HUES6 (cell line): ENCODE measurements around the gene RND2.
"Not testable (repeated sequence)": the region's sequence is repeated elsewhere in the genome, so short reads cannot be mapped to it uniquely, and the experiment has no call there.

ENCODE experiments used
- H3K27ac ChIP-seq: 2 replicates; pipeline ENCODE4 v1.7.0; 2013; ENCODE audit warnings: low read depth, mild to moderate bottlenecking, low read length, inconsistent platforms
- H3K27me3 ChIP-seq: 2 replicates; pipeline ENCODE4 v1.6.1; 2013; ENCODE audit warnings: low read length; ENCODE audit not compliant: control insufficient read depth, insufficient read depth
- H3K36me3 ChIP-seq: 2 replicates; pipeline ENCODE4 v1.6.1; 2013; ENCODE audit warnings: low read length; ENCODE audit not compliant: control insufficient read depth, insufficient read depth
- H3K4me1 ChIP-seq: 2 replicates; pipeline ENCODE4 v1.6.1; 2013; ENCODE audit warnings: low read length; ENCODE audit not compliant: control insufficient read depth, insufficient read depth
- H3K4me3 ChIP-seq: 2 replicates; pipeline ENCODE4 v1.5.1; 2013; ENCODE audit warnings: low read depth, low read length
- H3K9ac ChIP-seq: one replicate; pipeline ENCODE4 v1.6.1; 2013; ENCODE audit warnings: mild to moderate bottlenecking, low read length
- H3K9me3 ChIP-seq: 2 replicates; pipeline ENCODE4 v1.6.1; 2013; ENCODE audit warnings: low read depth, low read length; ENCODE audit not compliant: control insufficient read depth, insufficient read depth

Gene RND2, protein sequence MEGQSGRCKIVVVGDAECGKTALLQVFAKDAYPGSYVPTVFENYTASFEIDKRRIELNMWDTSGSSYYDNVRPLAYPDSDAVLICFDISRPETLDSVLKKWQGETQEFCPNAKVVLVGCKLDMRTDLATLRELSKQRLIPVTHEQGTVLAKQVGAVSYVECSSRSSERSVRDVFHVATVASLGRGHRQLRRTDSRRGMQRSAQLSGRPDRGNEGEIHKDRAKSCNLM

GRCh38 chr17:43024407-43025289 is at the start of gene RND2:
Gene RND2, plus strand, starts transcription at chr17:43025231. Its CDS starts 117 bp downstream, at chr17:43025348.
- Histone ChIP-seq H3K9ac (peak within 1 kb of the TSS; percentile 66), H3K36me3 (peaks cover 18% of the 10 kb centered on the region), H3K27me3 (no peaks in the 10 kb centered on the region), H3K4me1 (peaks cover 34% of the 10 kb centered on the region), H3K27ac (no peak within 1 kb of the TSS), H3K9me3 (no peaks in the 10 kb centered on the region), H3K4me3 (peak within 1 kb of the TSS; percentile 90)

GRCh38 chr17:42975265-42975664 is 49.8 kb upstream of the RND2 start:
- Histone ChIP-seq H3K27me3 (no peaks in the 10 kb centered on the region), H3K9ac (no peak overlapping the region), H3K9me3 (no peaks in the 10 kb centered on the region), H3K27ac (no peak overlapping the region), H3K36me3 (no peaks in the 10 kb centered on the region), H3K4me3 (no peak overlapping the region), H3K4me1 (peaks cover 9% of the 10 kb centered on the region)

DNA sequence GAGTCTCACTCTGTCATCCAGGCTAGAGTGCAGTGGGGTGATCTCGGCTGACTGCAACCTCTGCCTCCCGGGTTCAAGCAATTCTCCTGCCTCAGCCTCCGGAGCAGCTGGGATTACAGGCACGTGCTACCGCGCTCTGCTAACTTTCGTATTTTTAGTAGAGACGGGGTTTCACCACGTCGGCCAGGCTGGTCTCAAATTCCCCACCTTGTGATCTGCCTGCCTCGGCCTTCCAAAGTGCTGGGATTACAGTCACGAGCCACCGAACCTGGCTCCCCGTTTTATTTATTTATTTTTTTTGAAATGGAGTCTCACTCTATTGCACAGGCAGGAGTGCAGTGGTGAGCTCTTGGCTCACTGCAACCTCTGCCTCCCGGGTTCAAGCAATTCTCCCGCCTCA is 49.3 kb upstream of the RND2 start:
- H3K4me1 ChIP-seq, H3K9me3 ChIP-seq, H3K4me3 ChIP-seq, H3K9ac ChIP-seq, H3K27me3 ChIP-seq, H3K36me3 ChIP-seq, H3K27ac ChIP-seq: not testable (repeated sequence)

DNA sequence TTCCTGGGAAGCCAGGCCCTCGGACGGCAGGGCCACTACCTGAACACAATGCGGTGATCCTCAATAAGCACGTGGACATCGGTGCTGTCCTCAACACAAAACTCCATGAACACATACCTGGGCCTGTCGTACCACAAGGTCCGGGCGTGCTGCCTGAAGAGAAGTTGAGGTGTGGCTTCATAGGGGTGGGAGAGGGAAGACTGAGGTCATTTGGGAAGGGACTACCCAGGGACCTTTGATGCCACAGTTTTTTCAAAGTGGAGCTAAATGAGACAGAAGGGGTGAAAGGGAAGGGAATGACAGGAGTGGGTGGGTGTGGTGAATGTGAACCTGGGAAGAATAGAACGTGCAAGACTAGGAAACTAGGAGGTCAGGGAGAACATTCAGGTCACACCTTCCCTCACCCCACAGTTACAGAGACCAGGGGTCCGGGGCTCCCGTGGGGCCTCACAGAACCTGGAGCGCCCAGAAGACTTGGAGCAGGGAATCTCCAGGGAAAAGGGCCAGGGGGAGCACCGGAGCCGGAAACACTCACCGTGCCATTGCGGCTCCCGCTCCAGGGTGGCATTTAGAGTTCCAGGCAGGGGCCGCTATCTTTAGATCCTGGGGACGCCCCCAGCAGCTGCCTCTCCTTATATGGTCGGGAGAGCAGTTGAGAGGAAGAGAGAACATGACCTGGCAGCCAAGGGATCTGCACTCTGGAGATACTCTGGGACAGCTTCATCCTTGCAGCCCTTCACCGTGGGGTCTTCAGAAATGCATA is 45.3 kb upstream of the RND2 start, which contains the start of gene PTGES3L:
TSS of gene PTGES3L (minus strand) at position 570 of the 763 bp plus-strand sequence. CDS start at position 543, 27 bp downstream.
- peak within 1 kb of the TSS; percentile 96 for H3K9ac ChIP-seq
- peak within 1 kb of the TSS; percentile 94 for H3K4me3 ChIP-seq
- H3K9me3 ChIP-seq = no peaks in the 10 kb centered on the region
- H3K27ac ChIP-seq = peak within 1 kb of the TSS; percentile 90; the same call in 1 of the 2 replicates
- H3K4me1 ChIP-seq = peaks cover 14% of the 10 kb centered on the region
- H3K27me3 ChIP-seq = no peaks in the 10 kb centered on the region
- H3K36me3 ChIP-seq = peaks cover 4% of the 10 kb centered on the region

DNA sequence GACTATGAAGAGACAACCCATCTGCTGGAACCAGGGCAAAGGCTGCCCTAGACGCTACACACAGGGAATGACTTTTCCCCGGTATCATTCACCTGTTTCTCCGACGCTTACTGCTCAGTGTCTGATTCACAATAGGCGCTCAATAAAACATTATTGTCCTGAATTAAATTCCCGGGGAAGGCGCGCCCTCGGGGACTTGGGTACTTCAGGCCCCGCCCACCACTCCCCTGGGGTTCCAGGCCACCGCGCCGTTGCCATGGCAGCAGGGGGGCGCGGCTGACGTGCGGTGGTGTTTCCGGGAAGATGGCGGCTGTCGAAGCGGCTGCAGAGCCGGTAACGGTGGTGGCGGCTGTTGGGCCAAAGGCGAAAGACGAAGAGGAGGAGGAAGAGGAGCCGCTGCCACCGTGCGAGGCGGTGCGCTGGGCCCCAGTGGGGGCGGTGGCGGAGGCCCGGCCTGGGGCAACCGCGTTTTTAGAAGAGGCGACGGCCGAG is 44.7 kb upstream of the RND2 start, which contains the start of gene RUNDC1:
TSS of gene RUNDC1 (plus strand) at position 292 of the 492 bp plus-strand sequence. CDS start at position 304, 12 bp downstream.
- no peaks in the 10 kb centered on the region for H3K9me3 ChIP-seq
- H3K36me3 ChIP-seq = peaks cover 8% of the 10 kb centered on the region
- H3K4me3 ChIP-seq = peak within 1 kb of the TSS; percentile 94
- H3K9ac ChIP-seq = peak within 1 kb of the TSS; percentile 96
- H3K27ac ChIP-seq = peak within 1 kb of the TSS; percentile 90; the same call in 1 of the 2 replicates
- H3K27me3 ChIP-seq = no peaks in the 10 kb centered on the region
- H3K4me1 ChIP-seq = peaks cover 14% of the 10 kb centered on the region

DNA sequence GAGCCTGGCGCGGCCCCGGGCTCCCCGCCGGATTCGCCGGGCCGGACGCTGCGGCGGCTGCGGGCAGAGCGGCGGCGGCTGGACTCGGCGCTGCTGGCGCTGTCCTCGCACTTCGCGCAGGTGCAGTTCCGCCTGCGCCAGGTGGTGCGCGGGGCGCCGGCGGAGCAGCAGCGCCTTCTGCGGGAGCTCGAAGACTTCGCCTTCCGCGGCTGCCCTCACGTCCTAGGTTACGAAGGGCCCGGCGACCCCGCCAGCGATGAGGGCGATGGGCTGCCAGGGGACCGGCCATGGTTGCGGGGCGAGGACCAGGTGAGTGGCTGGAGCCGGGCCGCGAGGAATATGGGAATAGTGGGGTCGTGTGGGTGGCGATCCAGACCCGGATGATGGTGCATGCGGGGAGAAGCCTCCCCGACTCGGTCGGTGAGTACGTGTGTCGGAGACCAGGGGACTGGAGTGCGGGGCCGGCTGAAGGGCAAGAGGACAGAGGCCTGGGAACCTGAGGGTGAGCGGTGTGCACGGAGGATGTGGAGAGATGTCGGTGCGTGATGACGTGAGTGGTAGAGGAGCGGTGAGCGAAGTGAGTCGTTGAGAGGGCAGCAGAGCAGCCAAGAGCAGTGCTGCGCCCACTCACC is 44.1 kb upstream of the RND2 start:
- Histone ChIP-seq H3K4me3 (peak overlapping the region; percentile 94), H3K4me1 (peaks cover 14% of the 10 kb centered on the region), H3K36me3 (peaks cover 14% of the 10 kb centered on the region), H3K9ac (peak overlapping the region; percentile 96), H3K9me3 (no peaks in the 10 kb centered on the region), H3K27me3 (no peaks in the 10 kb centered on the region), H3K27ac (peak overlapping the region; percentile 90; the same call in 1 of the 2 replicates)

DNA sequence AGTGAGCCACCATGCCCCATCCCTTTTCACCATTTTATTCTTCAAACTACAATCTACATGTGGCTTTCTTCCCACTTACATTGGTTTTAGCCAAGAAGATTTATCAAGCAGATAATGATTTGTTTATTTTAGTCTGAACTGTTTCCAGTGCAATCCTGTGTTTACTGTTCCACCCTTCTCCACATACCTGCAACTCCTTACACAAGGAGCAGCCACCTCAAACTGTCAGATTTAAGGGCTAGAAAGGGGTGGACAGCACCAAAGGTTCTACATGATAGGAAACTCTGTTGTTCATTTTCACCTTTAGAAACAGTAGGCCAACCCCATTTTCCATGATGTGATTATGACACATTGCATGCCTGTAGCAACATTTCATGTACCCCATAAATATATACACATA is 42.8 kb upstream of the RND2 start:
- H3K9ac ChIP-seq = no peak overlapping the region
- no peaks in the 10 kb centered on the region for H3K27me3 ChIP-seq
- no peak overlapping the region for H3K27ac ChIP-seq
- peaks cover 14% of the 10 kb centered on the region for H3K4me1 ChIP-seq
- H3K36me3 ChIP-seq = peaks cover 22% of the 10 kb centered on the region
- H3K4me3 ChIP-seq = no peak overlapping the region
- no peaks in the 10 kb centered on the region for H3K9me3 ChIP-seq

DNA sequence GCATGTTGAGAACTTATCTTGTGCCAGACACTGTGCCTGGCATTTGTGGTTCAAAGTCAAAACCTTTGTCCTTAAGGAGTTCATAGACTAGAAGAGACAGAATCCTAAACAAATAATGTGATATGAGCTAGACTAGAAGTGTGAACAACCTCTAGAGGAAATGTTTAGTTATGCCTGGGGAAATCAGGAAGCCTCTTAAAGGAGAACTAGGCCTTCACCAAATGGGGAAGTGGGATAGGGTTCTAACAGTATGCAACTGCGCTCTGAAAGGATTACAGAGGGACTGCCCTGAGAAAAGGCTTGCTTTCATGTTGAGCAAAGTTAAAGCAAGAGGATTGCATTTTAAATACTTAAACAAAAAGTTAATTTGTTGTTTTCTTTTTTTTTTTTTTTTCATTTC is 39.8 kb upstream of the RND2 start:
- Histone ChIP-seq H3K36me3 (peaks cover 50% of the 10 kb centered on the region), H3K9ac (no peak overlapping the region), H3K9me3 (no peaks in the 10 kb centered on the region), H3K4me1 (peaks cover 5% of the 10 kb centered on the region; the same call in 1 of the 2 replicates), H3K4me3 (no peak overlapping the region), H3K27me3 (no peaks in the 10 kb centered on the region), H3K27ac (no peak overlapping the region)

GRCh38 chr17:42989141-42989540 is 35.9 kb upstream of the RND2 start:
- Histone ChIP-seq H3K9ac (no peak overlapping the region), H3K4me1 (no peaks in the 10 kb centered on the region), H3K36me3 (peaks cover 75% of the 10 kb centered on the region), H3K27ac (no peak overlapping the region), H3K4me3 (no peak overlapping the region), H3K9me3 (no peaks in the 10 kb centered on the region), H3K27me3 (no peaks in the 10 kb centered on the region)
